KOPT-K1 (cell line): ENCODE results near the gene CFAP299.
"Not testable (repeated sequence)": the region's sequence is repeated elsewhere in the genome, so short reads cannot be mapped to it uniquely, and the experiment has no call there.

Experiments used
- H3K27ac ChIP-seq: fragments of 200-600 bp; sonication (generic); 2 replicates; pipeline ENCODE4 v1.5.1; 2016; ENCODE audit warnings: antibody characterized with exemption, mild to moderate bottlenecking, low read depth, low read length; ENCODE audit not compliant: poor library complexity, severe bottlenecking
- H3K36me3 ChIP-seq: fragments of 200-600 bp; sonication (generic); 2 replicates; pipeline ENCODE4 v1.5.1; 2017; ENCODE audit warnings: antibody characterized with exemption, mild to moderate bottlenecking, low read length, moderate library complexity; ENCODE audit not compliant: insufficient read depth
- H3K9me3 ChIP-seq: fragments of 200-600 bp; sonication (generic); 2 replicates; pipeline ENCODE4 v1.5.1; 2017; ENCODE audit warnings: antibody characterized with exemption, low read length, mild to moderate bottlenecking; ENCODE audit not compliant: insufficient read depth, poor library complexity, severe bottlenecking

CFAP299 gene

GRCh38 chr4:80335554-80336358 lies at the start of gene CFAP299:
TSS of gene CFAP299 (plus strand) at chr4:80335730.
- H3K9me3 ChIP-seq = peaks cover 18% of the 10 kb centered on the region
- no peak within 1 kb of the TSS for H3K27ac ChIP-seq
- H3K36me3 ChIP-seq = no peaks in the 10 kb centered on the region

DNA sequence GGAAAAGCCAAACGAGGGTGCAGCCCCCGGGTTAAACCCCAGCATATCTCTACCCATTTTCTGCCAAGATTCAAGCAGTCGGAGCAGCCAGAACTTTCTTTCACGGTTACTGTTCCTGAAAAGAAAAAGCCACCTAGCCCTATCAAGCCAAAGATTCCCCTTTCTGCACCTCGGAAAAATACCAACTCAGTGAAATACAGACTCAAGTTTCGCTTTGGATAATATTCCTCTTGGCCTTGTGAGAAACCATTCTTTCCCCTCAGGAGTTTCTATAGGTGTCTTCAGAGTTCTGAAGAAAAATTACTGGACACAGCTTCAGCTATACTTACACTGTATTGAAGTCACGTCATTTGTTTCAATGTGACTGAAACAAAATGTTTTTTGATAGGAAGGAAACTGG lies 49.1 kb upstream of the CFAP299 start:
- Histone ChIP-seq H3K36me3 (no peaks in the 10 kb centered on the region), H3K27ac (no peak overlapping the region), H3K9me3 (no peaks in the 10 kb centered on the region)

- not testable (repeated sequence) for H3K36me3 ChIP-seq, H3K9me3 ChIP-seq, H3K27ac ChIP-seq
These were observed 44.9 kb upstream of the CFAP299 start for GRCh38 chr4:80290665-80291064.

- Histone ChIP-seq H3K9me3 (no peaks in the 10 kb centered on the region), H3K27ac (no peak overlapping the region), H3K36me3 (no peaks in the 10 kb centered on the region)
These were observed 41.3 kb upstream of the CFAP299 start for GRCh38 chr4:80294206-80294605.

DNA sequence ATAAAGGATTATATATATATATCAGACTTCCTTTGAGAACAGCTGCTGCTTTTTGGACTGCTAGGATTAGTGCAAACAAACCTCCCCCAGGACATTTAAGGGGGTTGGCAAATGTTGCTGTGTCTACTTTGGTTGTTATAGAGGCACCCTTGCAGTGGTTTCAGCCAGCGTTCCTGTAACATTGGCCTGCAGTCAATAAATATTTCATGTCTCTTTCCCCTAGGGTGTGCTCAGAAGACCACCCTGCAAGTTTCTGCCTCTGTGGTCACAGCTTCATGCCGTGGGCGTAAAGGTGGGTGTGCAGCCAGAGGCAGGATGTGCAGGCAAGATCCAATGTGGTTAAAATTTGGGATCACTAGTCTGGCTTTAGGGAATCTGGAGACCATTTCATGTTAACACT lies 40.2 kb upstream of the CFAP299 start:
- Histone ChIP-seq H3K9me3 (no peaks in the 10 kb centered on the region), H3K27ac (no peak overlapping the region), H3K36me3 (no peaks in the 10 kb centered on the region)

DNA sequence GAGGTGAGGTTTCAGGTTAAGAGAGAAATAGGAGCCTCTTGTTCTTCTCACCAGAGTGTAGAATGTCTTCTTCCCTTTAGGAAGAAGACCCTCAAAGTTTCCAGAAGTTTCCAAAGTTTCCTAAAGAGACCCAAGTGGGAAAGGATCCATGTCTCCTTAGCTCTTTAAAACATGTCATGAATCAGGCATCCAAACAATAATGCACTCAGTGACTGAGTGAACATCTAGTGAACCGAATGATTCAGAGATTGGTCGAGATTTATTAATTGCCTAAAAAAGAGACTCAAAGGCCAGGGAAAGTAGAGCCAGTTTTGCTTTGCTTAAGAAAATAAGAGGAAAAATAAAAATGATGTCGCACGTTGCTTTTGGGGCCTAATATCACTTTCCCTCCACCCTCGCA lies 39.7 kb upstream of the CFAP299 start:
- H3K27ac ChIP-seq = no peak overlapping the region

GRCh38 chr4:80301884-80302283 lies 33.6 kb upstream of the CFAP299 start:
- no peaks in the 10 kb centered on the region for H3K9me3 ChIP-seq
- H3K36me3 ChIP-seq = no peaks in the 10 kb centered on the region
- H3K27ac ChIP-seq = no peak overlapping the region

More for the DNA sequence above, 39.7 kb upstream of the CFAP299 start:
- Histone ChIP-seq H3K36me3 (no peaks in the 10 kb centered on the region), H3K9me3 (no peaks in the 10 kb centered on the region)

- Histone ChIP-seq H3K27ac (no peak overlapping the region), H3K9me3 (no peaks in the 10 kb centered on the region), H3K36me3 (no peaks in the 10 kb centered on the region)
These were observed 32.8 kb upstream of the CFAP299 start for GRCh38 chr4:80302616-80303223.

GRCh38 chr4:80305466-80305865 lies 30.1 kb upstream of the CFAP299 start:
- H3K27ac ChIP-seq = no peak overlapping the region
- no peaks in the 10 kb centered on the region for H3K36me3 ChIP-seq
- H3K9me3 ChIP-seq = no peaks in the 10 kb centered on the region

GRCh38 chr4:80306260-80306659 lies 29.3 kb upstream of the CFAP299 start:
- H3K9me3 ChIP-seq = no peaks in the 10 kb centered on the region
- no peaks in the 10 kb centered on the region for H3K36me3 ChIP-seq
- H3K27ac ChIP-seq = no peak overlapping the region

GRCh38 chr4:80307183-80307735 lies 28.3 kb upstream of the CFAP299 start:
- no peaks in the 10 kb centered on the region for H3K9me3 ChIP-seq
- H3K36me3 ChIP-seq = no peaks in the 10 kb centered on the region
- H3K27ac ChIP-seq = no peak overlapping the region

GRCh38 chr4:80307774-80308465 lies 27.6 kb upstream of the CFAP299 start:
- Histone ChIP-seq H3K9me3 (no peaks in the 10 kb centered on the region), H3K36me3 (no peaks in the 10 kb centered on the region)

DNA sequence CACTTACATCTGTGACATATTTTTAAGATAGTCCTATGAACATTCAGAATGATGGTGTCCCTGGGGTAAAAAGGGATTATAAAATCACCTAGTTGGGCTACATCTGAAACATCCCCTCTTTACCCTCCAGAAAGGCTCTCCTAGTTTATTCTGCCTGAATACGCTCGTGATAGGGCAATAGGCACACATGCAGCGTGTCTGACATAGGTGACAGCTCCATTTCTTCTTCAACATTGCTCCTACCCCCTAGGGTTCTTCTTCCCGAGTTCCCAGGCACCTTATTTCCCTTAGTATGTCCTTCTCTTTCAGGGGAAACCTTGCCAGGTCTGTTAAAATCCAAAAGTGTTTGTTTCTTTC lies 27.1 kb upstream of the CFAP299 start:
- no peak overlapping the region for H3K27ac ChIP-seq
- no peaks in the 10 kb centered on the region for H3K36me3 ChIP-seq
- no peaks in the 10 kb centered on the region for H3K9me3 ChIP-seq

More at GRCh38 chr4:80307774-80308465, 27.6 kb upstream of the CFAP299 start:
- no peak overlapping the region for H3K27ac ChIP-seq

GRCh38 chr4:80309294-80310004 lies 26.1 kb upstream of the CFAP299 start:
- Histone ChIP-seq H3K36me3 (no peaks in the 10 kb centered on the region), H3K9me3 (no peaks in the 10 kb centered on the region), H3K27ac (no peak overlapping the region)

DNA sequence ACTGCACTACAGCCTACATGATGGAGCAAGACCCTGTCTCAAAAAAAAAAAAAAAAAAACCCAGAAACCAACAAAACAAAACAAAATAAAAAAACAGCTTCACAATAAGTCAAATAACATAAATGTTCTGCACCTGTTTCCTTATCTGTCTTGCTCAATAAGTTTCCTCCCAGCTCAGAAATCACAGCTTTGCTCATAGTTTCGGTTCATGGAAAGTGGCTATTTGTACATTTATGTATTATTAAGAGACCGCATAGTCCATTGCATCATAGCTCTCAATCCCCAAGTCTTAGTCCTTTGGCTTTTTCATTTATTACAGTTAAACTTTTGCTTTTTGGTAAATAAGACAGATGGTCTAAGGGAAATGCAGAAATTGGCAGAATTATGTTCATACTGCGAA lies 24.4 kb upstream of the CFAP299 start:
- no peak overlapping the region for H3K27ac ChIP-seq
- H3K36me3 ChIP-seq = no peaks in the 10 kb centered on the region
- H3K9me3 ChIP-seq = no peaks in the 10 kb centered on the region
